ENCODE data around the gene SEPTIN3.

Gene SEPTIN3

GRCh38 chr22:42000466-42000865, 31.2 kb downstream of the SEPTIN3 start:
- H3K4me2 ChIP-seq (ENCODE audit: low read depth, low read length, poor library complexity, severe bottlenecking): no peak overlapping the region
- no peaks in the 10 kb centered on the region for H3K36me3 ChIP-seq (ENCODE audit: insufficient read depth, low read length)
- no peaks in the 10 kb centered on the region for H4K20me1 ChIP-seq (ENCODE audit: insufficient read depth, low read length, poor library complexity, severe bottlenecking)

GRCh38 chr22:42001121-42001520, 31.9 kb downstream of the SEPTIN3 start:
- Histone ChIP-seq H3F3A (ENCODE audit: low read depth) (no peaks in the 10 kb centered on the region), H3K27me3 (ENCODE audit: insufficient read depth, low read length, poor library complexity, severe bottlenecking) (no peaks in the 10 kb centered on the region), H3K36me3 (ENCODE audit: insufficient read depth, low read length) (no peaks in the 10 kb centered on the region), H3K4me1 (ENCODE audit: insufficient read depth, low read length, poor library complexity, severe bottlenecking) (no peaks in the 10 kb centered on the region), H3K79me2 (ENCODE audit: insufficient read depth, low read length) (no peaks in the 10 kb centered on the region), H3K9me2 (replicated peaks; ENCODE audit: low read depth, low read length) (no peaks in the 10 kb centered on the region), H4K20me1 (ENCODE audit: insufficient read depth, low read length, poor library complexity, severe bottlenecking) (no peaks in the 10 kb centered on the region), H2AFZ (ENCODE audit: low read length) (no peak overlapping the region), H3K4me3 (ENCODE audit: low read length, poor library complexity, severe bottlenecking) (no peak overlapping the region), H3K9me3 (ENCODE audit: insufficient read depth, low read depth, low read length) (no peaks in the 10 kb centered on the region), H3K4me2 (ENCODE audit: low read depth, low read length, poor library complexity, severe bottlenecking) (no peak overlapping the region), H3K9ac (ENCODE audit: low read depth, low read length, poor library complexity, severe bottlenecking) (no peak overlapping the region)
- TF ChIP-seq CTCF (conservative IDR thresholded peaks at IDR 0.05; ENCODE audit: low read length): no peak
- TF ChIP-seq EZH2phosphoT487 (IDR thresholded peaks at IDR 0.05; ENCODE audit: borderline replicate concordance): no peak

More at GRCh38 chr22:42000466-42000865, 31.2 kb downstream of the SEPTIN3 start:
- no peak overlapping the region for H3K4me3 ChIP-seq (ENCODE audit: low read length, poor library complexity, severe bottlenecking)
- H3K79me2 ChIP-seq (ENCODE audit: insufficient read depth, low read length): no peaks in the 10 kb centered on the region
- H3K27me3 ChIP-seq (ENCODE audit: insufficient read depth, low read length, poor library complexity, severe bottlenecking): no peaks in the 10 kb centered on the region
- no peaks in the 10 kb centered on the region for H3K9me2 ChIP-seq (replicated peaks; ENCODE audit: low read depth, low read length)
- H2AFZ ChIP-seq (ENCODE audit: low read length): no peak overlapping the region
- H3F3A ChIP-seq (ENCODE audit: low read depth): no peaks in the 10 kb centered on the region
- H3K9me3 ChIP-seq (ENCODE audit: insufficient read depth, low read depth, low read length): no peaks in the 10 kb centered on the region
- H3K9ac ChIP-seq (ENCODE audit: low read depth, low read length, poor library complexity, severe bottlenecking): no peak overlapping the region
- TF ChIP-seq EZH2phosphoT487 (IDR thresholded peaks at IDR 0.05; ENCODE audit: borderline replicate concordance) (no peak), CTCF (conservative IDR thresholded peaks at IDR 0.05; ENCODE audit: low read length) (no peak)
- no peaks in the 10 kb centered on the region for H3K4me1 ChIP-seq (ENCODE audit: insufficient read depth, low read length, poor library complexity, severe bottlenecking)

DNA sequence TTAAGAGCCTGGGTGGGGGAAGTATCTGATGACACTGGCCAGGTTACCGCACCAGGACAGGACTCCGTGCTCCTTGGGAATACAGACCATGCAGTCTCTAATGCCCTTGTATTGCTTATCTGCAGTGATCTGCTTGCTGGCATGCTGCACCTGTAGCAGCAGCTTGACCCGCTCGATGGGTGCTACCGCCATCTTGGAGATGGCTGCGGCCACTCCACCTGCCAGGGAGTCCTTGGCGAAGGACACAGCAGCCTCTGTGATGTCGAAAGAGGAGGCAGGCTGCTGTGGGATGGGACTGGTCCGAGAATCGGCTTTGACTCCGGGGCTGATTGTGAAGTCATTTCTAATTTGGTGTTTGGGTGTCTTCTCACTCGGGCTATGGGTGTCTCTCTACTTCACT, 32.5 kb downstream of the SEPTIN3 start:
- Histone ChIP-seq H3K4me3 (ENCODE audit: low read length, poor library complexity, severe bottlenecking) (no peak overlapping the region), H3K79me2 (ENCODE audit: insufficient read depth, low read length) (no peaks in the 10 kb centered on the region), H3K9ac (ENCODE audit: low read depth, low read length, poor library complexity, severe bottlenecking) (no peak overlapping the region), H3K36me3 (ENCODE audit: insufficient read depth, low read length) (no peaks in the 10 kb centered on the region), H2AFZ (ENCODE audit: low read length) (no peak overlapping the region), H3K9me3 (ENCODE audit: insufficient read depth, low read depth, low read length) (no peaks in the 10 kb centered on the region), H3K27me3 (ENCODE audit: insufficient read depth, low read length, poor library complexity, severe bottlenecking) (no peaks in the 10 kb centered on the region), H4K20me1 (ENCODE audit: insufficient read depth, low read length, poor library complexity, severe bottlenecking) (no peaks in the 10 kb centered on the region), H3K9me2 (replicated peaks; ENCODE audit: low read depth, low read length) (no peaks in the 10 kb centered on the region), H3K4me1 (ENCODE audit: insufficient read depth, low read length, poor library complexity, severe bottlenecking) (no peaks in the 10 kb centered on the region), H3F3A (ENCODE audit: low read depth) (no peaks in the 10 kb centered on the region), H3K4me2 (ENCODE audit: low read depth, low read length, poor library complexity, severe bottlenecking) (no peak overlapping the region)
- no peak for TF ChIP-seq EZH2phosphoT487 (IDR thresholded peaks at IDR 0.05; ENCODE audit: borderline replicate concordance)
- no peak for TF ChIP-seq CTCF (conservative IDR thresholded peaks at IDR 0.05; ENCODE audit: low read length)
